K562 treated with DMSO at 1 percent for 24 hours (cell line): Measurements from ENCODE around the gene KRT81. TPM values are rescaled to one million over a fixed set of nuclear protein-coding genes. Genes with fewer than 3 reads are reported as not detected.

Experiments
- total RNA-seq: library from RNA; unstranded; fragments of 300-600 nt; gene quantifications from 2 replicates; pipeline ENCODE4 v1.2.3, GENCODE V29; 2022; ENCODE audit warnings: low read depth; ENCODE audit not compliant: insufficient read depth

The KRT81 gene
- 0.19 and 0.34 TPM in 2 replicates for total RNA-seq

DNA sequence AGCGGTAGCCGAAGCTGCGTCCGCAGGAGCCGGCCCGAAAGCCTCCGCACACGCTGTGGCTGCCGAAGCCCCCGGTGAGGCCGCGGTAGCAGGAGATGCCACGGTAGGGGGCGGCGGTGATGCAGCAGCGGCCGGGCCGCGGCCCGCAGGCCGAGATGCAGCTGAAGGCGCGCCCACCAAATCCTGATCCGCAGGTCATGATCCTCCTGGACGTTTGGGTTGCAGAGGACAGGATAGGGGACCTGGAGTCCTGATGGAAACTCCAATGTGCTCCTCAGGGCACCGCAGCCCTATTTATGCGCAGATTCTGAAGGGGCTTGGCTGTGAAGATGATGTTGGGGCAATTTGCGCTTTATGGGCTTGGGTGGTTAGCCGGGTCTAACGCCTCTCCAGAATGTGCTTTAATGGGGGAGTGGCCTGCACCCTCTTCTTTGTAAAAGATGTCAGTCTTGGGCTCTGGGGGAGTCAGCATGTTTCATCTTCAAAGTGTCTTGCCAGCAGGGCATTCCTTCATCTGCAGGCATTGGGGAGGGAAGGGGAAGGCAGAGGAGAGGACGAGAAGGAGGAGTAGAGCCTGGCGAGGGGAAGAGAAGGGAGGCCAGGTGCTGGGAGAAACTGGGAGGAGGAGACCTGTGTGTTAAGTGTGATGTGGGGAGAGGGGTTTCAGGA lies at the start of gene KRT81:
TSS of gene KRT81 (minus strand) at position 268 of the 669 bp plus-strand sequence. CDS start at position 199, 69 bp downstream.

DNA sequence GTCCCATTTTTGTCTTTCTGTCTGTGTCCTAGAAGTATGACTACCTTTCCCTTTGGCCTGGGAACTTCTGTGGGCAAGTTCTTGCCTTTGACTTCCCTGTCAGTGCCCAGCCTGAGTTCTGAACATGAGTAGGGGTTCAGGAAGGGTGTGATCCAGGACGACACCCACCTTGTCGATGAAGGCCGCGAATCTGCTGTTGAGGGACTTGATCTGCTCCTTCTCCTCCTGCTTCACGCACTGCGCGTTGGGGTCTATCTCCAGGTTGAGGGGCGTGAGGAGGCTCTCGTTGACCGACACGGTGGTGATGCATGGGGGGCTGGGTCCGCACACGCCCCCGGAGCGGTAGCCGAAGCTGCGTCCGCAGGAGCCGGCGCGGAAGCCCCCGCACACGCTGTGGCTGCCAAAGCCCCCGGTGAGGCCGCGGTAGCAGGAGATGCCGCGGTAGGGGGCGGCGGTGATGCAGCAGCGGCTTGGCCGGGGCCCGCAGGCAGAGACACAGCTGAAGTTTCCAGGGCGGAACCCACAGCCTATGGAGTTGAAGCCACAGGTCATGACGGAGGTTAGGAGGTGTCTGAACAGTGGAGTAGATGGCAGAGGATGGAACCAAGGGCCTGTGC lies 29.6 kb upstream of the KRT81 start, which contains the start of gene KRT83:
TSS of gene KRT83 (minus strand) at position 615 of the 617 bp plus-strand sequence. CDS start at position 552, 63 bp downstream.

DNA sequence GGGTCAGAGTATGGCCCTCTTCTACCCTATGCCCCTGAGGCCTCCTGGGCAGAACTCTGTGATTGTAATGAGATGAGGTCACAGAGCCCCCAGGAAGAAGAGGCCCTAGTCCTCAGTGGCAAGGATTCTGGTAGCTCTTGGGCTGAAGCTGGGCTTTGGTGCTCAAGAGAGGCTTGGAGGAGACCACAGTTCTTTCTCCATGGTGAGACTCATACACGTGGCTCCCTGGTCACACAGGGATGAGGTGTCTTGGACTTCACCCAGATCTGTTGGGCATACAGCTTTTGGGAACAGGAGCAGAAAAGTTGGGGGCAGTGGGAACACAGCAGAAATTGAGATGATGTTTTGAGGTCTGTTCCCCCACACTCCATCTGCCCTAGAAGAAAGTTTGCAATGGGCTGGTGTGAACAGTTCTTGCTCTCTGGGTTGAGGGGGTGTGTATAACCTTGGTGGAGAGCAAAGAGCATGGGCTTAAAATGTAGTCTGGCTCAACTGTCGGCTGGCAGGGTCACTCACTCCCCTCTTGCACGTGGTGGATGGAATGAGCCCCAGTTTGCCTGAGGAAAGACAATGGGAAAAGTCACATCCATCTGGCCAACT lies 16.7 kb downstream of the KRT81 start, which contains the start of gene KRT86:
TSS of gene KRT86 (plus strand) at position 125 of the 600 bp plus-strand sequence. CDS start 27,272 bp downstream, outside the sequence.

Other genes starting within 250 kb of the KRT81 start
- gene NR4A1, start 240.1 kb downstream of the KRT81 start, total RNA-seq: 3.6 and 3.8 TPM in 2 replicates
- gene ATG101, start 221.6 kb downstream of the KRT81 start, total RNA-seq: 65.8 and 66.0 TPM in 2 replicates
- gene SMIM41, start 211.8 kb downstream of the KRT81 start, total RNA-seq: not detected in 2 replicates
- gene KRT80, start 99.5 kb downstream of the KRT81 start, total RNA-seq: not detected in 2 replicates
- gene KRT7, start 58.3 kb downstream of the KRT81 start, total RNA-seq: not detected in 2 replicates
- gene KRT86, start 16.9 kb downstream of the KRT81 start, total RNA-seq: 0.45 TPM in 1 of 2 replicates, not detected in the other
- gene KRT83, start 29.9 kb upstream of the KRT81 start, total RNA-seq: not detected in 2 replicates
- not detected in 2 replicates for gene KRT85, start 75.9 kb upstream of the KRT81 start, total RNA-seq
- not detected in 2 replicates for gene KRT84, start 94.1 kb upstream of the KRT81 start, total RNA-seq
- not detected in 2 replicates for gene KRT82, start 114.8 kb upstream of the KRT81 start, total RNA-seq
- not detected in 2 replicates for gene KRT75, start 142.8 kb upstream of the KRT81 start, total RNA-seq
- gene KRT6B, start 160.6 kb upstream of the KRT81 start, total RNA-seq: not detected in 2 replicates
- gene KRT6C, start 182.3 kb upstream of the KRT81 start, total RNA-seq: not detected in 2 replicates
- not detected in 2 replicates for gene KRT6A, start 201.7 kb upstream of the KRT81 start, total RNA-seq
- gene KRT5, start 228.9 kb upstream of the KRT81 start, total RNA-seq: not detected in 2 replicates